Liver (tissue), 3 donors: ENCODE results near the gene PRXL2A.

Experiments
- EGR1 ChIP-seq, 2 donors: IDR thresholded peaks; 2 replicates each; pipeline ENCODE4 v1.6.1; 2016 to 2018; ENCODE audit warnings: antibody characterized with exemption in 2 of 2, low read depth in 2 of 2
- FOXA1 ChIP-seq: IDR thresholded peaks from 2 replicates; pipeline ENCODE4 v1.6.1; 2016; ENCODE audit warnings: antibody characterized with exemption
- GABPA ChIP-seq, 2 donors: IDR thresholded peaks in 1 of 2; conservative IDR thresholded peaks in 1 of 2; 2 replicates each; pipeline ENCODE4 v1.6.1; 2016; ENCODE audit warnings: antibody characterized with exemption in 2 of 2, mild to moderate bottlenecking in 1 of 2, moderate library complexity in 1 of 2
- HNF4A ChIP-seq, 2 donors: conservative IDR thresholded peaks; 2 replicates each; pipeline ENCODE4 v1.6.1; 2016; ENCODE audit warnings: antibody characterized with exemption in 2 of 2, mild to moderate bottlenecking in 2 of 2
- JUND ChIP-seq, 2 donors: IDR thresholded peaks; 2 replicates each; pipeline ENCODE4 v1.6.1; 2016; ENCODE audit warnings: antibody characterized with exemption in 2 of 2
- RAD21 ChIP-seq, 2 donors: IDR thresholded peaks; 2 replicates each; pipeline ENCODE4 v1.6.1; 2016; ENCODE audit warnings: antibody characterized with exemption in 2 of 2, mild to moderate bottlenecking in 2 of 2
- RXRA ChIP-seq, 2 donors: IDR thresholded peaks; 2 replicates each; pipeline ENCODE4 v1.6.1; 2017 to 2018; ENCODE audit warnings: antibody characterized with exemption in 2 of 2, mild to moderate bottlenecking in 1 of 2
- SP1 ChIP-seq: IDR thresholded peaks from 2 replicates; pipeline ENCODE4 v1.6.1; 2018; ENCODE audit warnings: antibody characterized with exemption, mild to moderate bottlenecking
- YY1 ChIP-seq: IDR thresholded peaks from 2 replicates; pipeline ENCODE4 v1.6.1; 2016; ENCODE audit warnings: antibody characterized with exemption, mild to moderate bottlenecking
- TF ChIP-seq, protein P1 (sequence below): fragments of 150-350 bp; IDR thresholded peaks from 2 replicates; pipeline ENCODE4 v1.5.1; 2017; ENCODE audit warnings: improper control_type of control experiment, low read depth, low read length; ENCODE audit not compliant: missing input control
- TF ChIP-seq, protein P2 (sequence below): IDR thresholded peaks from 2 replicates; pipeline ENCODE4 v1.6.1; 2016; ENCODE audit warnings: antibody characterized with exemption
- TF ChIP-seq, protein P3 (sequence below): IDR thresholded peaks from 2 replicates; pipeline ENCODE4 v1.6.1; 2016; ENCODE audit warnings: antibody characterized with exemption, mild to moderate bottlenecking
- TF ChIP-seq, protein P4 (sequence below): IDR thresholded peaks from 2 replicates; pipeline ENCODE4 v1.6.1; 2016; ENCODE audit warnings: antibody characterized with exemption
- donor health status: healthy.
- donor health status: healthy.

DNA sequence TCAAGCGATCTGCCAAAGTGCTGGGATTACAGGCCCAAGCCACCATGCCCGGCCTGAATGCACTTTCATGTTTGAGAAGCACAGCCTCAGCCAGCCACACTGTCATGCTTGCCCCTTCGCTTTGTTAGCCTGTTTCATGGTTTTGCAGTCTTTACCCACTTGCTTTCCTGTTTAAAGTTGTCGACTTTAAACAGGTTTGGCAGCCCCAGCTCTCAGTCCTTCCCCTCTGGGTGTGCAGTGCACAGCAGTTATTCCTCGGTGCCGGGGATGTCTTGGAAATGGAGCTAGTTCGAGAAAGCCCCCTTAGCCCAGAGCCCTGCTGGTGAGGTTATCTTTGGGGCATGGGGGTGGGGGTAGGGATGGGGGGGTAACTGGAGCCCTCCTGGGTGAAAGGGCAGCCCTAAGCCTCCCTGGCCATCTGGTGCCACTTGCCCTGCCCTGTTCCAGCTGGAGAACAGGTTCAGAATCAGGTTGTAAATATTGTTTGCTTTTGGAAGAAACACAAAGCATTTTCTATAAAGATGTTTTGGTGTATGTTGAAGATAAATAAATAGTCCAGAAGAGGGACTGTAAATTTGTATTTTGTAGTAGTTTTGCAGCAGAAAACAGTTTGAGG, 60.6 kb downstream of the PRXL2A start:
- TF ChIP-seq, protein P1, sequence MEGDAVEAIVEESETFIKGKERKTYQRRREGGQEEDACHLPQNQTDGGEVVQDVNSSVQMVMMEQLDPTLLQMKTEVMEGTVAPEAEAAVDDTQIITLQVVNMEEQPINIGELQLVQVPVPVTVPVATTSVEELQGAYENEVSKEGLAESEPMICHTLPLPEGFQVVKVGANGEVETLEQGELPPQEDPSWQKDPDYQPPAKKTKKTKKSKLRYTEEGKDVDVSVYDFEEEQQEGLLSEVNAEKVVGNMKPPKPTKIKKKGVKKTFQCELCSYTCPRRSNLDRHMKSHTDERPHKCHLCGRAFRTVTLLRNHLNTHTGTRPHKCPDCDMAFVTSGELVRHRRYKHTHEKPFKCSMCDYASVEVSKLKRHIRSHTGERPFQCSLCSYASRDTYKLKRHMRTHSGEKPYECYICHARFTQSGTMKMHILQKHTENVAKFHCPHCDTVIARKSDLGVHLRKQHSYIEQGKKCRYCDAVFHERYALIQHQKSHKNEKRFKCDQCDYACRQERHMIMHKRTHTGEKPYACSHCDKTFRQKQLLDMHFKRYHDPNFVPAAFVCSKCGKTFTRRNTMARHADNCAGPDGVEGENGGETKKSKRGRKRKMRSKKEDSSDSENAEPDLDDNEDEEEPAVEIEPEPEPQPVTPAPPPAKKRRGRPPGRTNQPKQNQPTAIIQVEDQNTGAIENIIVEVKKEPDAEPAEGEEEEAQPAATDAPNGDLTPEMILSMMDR: no peak
- no peak for TF ChIP-seq GABPA (IDR thresholded peaks at IDR 0.05 in 1 of 2, conservative IDR thresholded peaks at IDR 0.05 in 1 of 2)
- no peak for TF ChIP-seq RAD21 (IDR thresholded peaks at IDR 0.05)
- TF ChIP-seq, protein P2, sequence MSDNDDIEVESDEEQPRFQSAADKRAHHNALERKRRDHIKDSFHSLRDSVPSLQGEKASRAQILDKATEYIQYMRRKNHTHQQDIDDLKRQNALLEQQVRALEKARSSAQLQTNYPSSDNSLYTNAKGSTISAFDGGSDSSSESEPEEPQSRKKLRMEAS: no peak
- no peak for TF ChIP-seq RXRA (IDR thresholded peaks at IDR 0.05)
- no peak for TF ChIP-seq JUND (IDR thresholded peaks at IDR 0.05)
- no peak for TF ChIP-seq HNF4A (conservative IDR thresholded peaks at IDR 0.05)
- no peak for TF ChIP-seq YY1
- no peak for TF ChIP-seq FOXA1
- no peak for TF ChIP-seq SP1
- TF ChIP-seq, protein P3, sequence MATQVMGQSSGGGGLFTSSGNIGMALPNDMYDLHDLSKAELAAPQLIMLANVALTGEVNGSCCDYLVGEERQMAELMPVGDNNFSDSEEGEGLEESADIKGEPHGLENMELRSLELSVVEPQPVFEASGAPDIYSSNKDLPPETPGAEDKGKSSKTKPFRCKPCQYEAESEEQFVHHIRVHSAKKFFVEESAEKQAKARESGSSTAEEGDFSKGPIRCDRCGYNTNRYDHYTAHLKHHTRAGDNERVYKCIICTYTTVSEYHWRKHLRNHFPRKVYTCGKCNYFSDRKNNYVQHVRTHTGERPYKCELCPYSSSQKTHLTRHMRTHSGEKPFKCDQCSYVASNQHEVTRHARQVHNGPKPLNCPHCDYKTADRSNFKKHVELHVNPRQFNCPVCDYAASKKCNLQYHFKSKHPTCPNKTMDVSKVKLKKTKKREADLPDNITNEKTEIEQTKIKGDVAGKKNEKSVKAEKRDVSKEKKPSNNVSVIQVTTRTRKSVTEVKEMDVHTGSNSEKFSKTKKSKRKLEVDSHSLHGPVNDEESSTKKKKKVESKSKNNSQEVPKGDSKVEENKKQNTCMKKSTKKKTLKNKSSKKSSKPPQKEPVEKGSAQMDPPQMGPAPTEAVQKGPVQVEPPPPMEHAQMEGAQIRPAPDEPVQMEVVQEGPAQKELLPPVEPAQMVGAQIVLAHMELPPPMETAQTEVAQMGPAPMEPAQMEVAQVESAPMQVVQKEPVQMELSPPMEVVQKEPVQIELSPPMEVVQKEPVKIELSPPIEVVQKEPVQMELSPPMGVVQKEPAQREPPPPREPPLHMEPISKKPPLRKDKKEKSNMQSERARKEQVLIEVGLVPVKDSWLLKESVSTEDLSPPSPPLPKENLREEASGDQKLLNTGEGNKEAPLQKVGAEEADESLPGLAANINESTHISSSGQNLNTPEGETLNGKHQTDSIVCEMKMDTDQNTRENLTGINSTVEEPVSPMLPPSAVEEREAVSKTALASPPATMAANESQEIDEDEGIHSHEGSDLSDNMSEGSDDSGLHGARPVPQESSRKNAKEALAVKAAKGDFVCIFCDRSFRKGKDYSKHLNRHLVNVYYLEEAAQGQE: no peak
- TF ChIP-seq, protein P4, sequence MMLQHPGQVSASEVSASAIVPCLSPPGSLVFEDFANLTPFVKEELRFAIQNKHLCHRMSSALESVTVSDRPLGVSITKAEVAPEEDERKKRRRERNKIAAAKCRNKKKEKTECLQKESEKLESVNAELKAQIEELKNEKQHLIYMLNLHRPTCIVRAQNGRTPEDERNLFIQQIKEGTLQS: no peak
- no peak for TF ChIP-seq EGR1 (IDR thresholded peaks at IDR 0.05; ENCODE audit: low read depth in 2 of 2)
